Neuronal stem cell (in vitro differentiated cells): ENCODE results near the gene WDR72.

Experiments used
- DNase-seq: peaks from one replicate; pipeline ENCODE4 v3.0.0-alpha.2; 2013; ENCODE audit warnings: low spot score
- H2AFZ ChIP-seq: one replicate; pipeline ENCODE4 v1.6.1; 2013; ENCODE audit warnings: mild to moderate bottlenecking, low read length, inconsistent platforms
- H2AK5ac ChIP-seq: 2 replicates; pipeline ENCODE4 v1.6.1; 2013; ENCODE audit warnings: low read depth, mild to moderate bottlenecking, inconsistent platforms, low read length, moderate library complexity, mixed read lengths
- H2BK120ac ChIP-seq: 2 replicates; pipeline ENCODE4 v1.6.1; 2013; ENCODE audit warnings: low read depth, mild to moderate bottlenecking, inconsistent platforms, low read length, moderate library complexity, mixed read lengths
- H2BK12ac ChIP-seq: one replicate; pipeline ENCODE4 v1.6.1; 2013; ENCODE audit warnings: low read length, inconsistent platforms
- H2BK15ac ChIP-seq: 2 replicates; pipeline ENCODE4 v1.6.1; 2013; ENCODE audit warnings: mild to moderate bottlenecking, low read length, inconsistent platforms, mixed read lengths
- H2BK5ac ChIP-seq: one replicate; pipeline ENCODE4 v1.6.1; 2013; ENCODE audit warnings: inconsistent platforms, mild to moderate bottlenecking, low read length, moderate library complexity
- H3K14ac ChIP-seq: one replicate; pipeline ENCODE4 v1.6.1; 2013; ENCODE audit warnings: low read length, inconsistent platforms
- H3K18ac ChIP-seq: 2 replicates; pipeline ENCODE4 v1.6.1; 2013; ENCODE audit warnings: low read length, inconsistent platforms
- H3K23ac ChIP-seq: 2 replicates; pipeline ENCODE4 v1.6.1; 2013; ENCODE audit warnings: low read depth, mild to moderate bottlenecking, mixed read lengths, low read length, inconsistent platforms; ENCODE audit not compliant: poor library complexity
- H3K27ac ChIP-seq: replicated peaks from 3 replicates; pipeline ENCODE4 v1.5.1; 2013; ENCODE audit warnings: low read length, inconsistent platforms
- H3K27me3 ChIP-seq, 3 experiments: 2 replicates each; pipeline ENCODE4 v1.6.1; 2013; ENCODE audit warnings: low read length in 3 of 3, mild to moderate bottlenecking in 2 of 3, inconsistent platforms in 1 of 3, low read depth in 1 of 3, mixed read lengths in 1 of 3, moderate library complexity in 1 of 3; ENCODE audit not compliant: control insufficient read depth in 3 of 3, insufficient read depth in 3 of 3
- H3K36me3 ChIP-seq, 2 donors: replicated peaks in 1 of 2; 2 replicates each; pipeline ENCODE4 v1.6.1; 2013; ENCODE audit warnings: low read length in 2 of 2; ENCODE audit not compliant: control insufficient read depth in 2 of 2, insufficient read depth in 2 of 2
- H3K4ac ChIP-seq: 2 replicates; pipeline ENCODE4 v1.6.1; 2013; ENCODE audit warnings: inconsistent platforms, mild to moderate bottlenecking, low read length, moderate library complexity
- H3K4me1 ChIP-seq, 2 donors: 1 replicate in 1 of 2; 2 replicates in 1 of 2; pipeline ENCODE4 v1.6.1; 2013; ENCODE audit warnings: low read length in 2 of 2, low read depth in 1 of 2; ENCODE audit not compliant: control insufficient read depth in 2 of 2, insufficient read depth in 1 of 2
- H3K4me2 ChIP-seq: one replicate; pipeline ENCODE4 v1.6.1; 2013; ENCODE audit warnings: mild to moderate bottlenecking, low read length, inconsistent platforms; ENCODE audit not compliant: insufficient read depth, poor library complexity, severe bottlenecking
- H3K4me3 ChIP-seq, 2 donors: 2 replicates each; pipeline ENCODE4 v1.5.1; 2013; ENCODE audit warnings: low read length in 2 of 2, mild to moderate bottlenecking in 2 of 2, inconsistent platforms in 1 of 2, moderate library complexity in 1 of 2
- H3K79me1 ChIP-seq: one replicate; pipeline ENCODE4 v1.6.1; 2013; ENCODE audit warnings: low read depth, mild to moderate bottlenecking, inconsistent platforms, low read length, moderate library complexity
- H3K9ac ChIP-seq: one replicate; pipeline ENCODE4 v1.6.1; 2013; ENCODE audit warnings: mild to moderate bottlenecking, low read depth, low read length, inconsistent platforms; ENCODE audit not compliant: poor library complexity
- H3K9me3 ChIP-seq, 2 donors: replicated peaks in 1 of 2; 2 replicates each; pipeline versions ENCODE3 to v1.6.1; 2013; ENCODE audit warnings: low read length in 2 of 2, mild to moderate bottlenecking in 2 of 2, inconsistent platforms in 1 of 2, low read depth in 1 of 2, mixed read lengths in 1 of 2, moderate library complexity in 1 of 2; ENCODE audit not compliant: control insufficient read depth in 2 of 2, insufficient read depth in 1 of 2
- H4K8ac ChIP-seq: one replicate; pipeline ENCODE4 v1.6.1; 2013; ENCODE audit warnings: low read depth, mild to moderate bottlenecking, inconsistent platforms, low read length, moderate library complexity
- H4K91ac ChIP-seq: one replicate; pipeline ENCODE4 v1.6.1; 2013; ENCODE audit warnings: low read length, low read depth, mild to moderate bottlenecking, inconsistent platforms; ENCODE audit not compliant: poor library complexity
- WGBS, 2 donors: extraction: QIAGEN DNeasy Blood & Tissue Kit; methylation state at CpG; one replicate each; pipeline ENCODE4 v1.1.7; 2013; ENCODE audit warnings: missing lambda C conversion rate in 2 of 2, mixed read lengths in 1 of 2; ENCODE audit not compliant: insufficient read length in 2 of 2, insufficient replicate concordance in 1 of 2; ENCODE audit errors: extremely low coverage in 2 of 2; 5-methylcytosine and 5-hydroxymethylcytosine counted together

The WDR72 gene

DNA sequence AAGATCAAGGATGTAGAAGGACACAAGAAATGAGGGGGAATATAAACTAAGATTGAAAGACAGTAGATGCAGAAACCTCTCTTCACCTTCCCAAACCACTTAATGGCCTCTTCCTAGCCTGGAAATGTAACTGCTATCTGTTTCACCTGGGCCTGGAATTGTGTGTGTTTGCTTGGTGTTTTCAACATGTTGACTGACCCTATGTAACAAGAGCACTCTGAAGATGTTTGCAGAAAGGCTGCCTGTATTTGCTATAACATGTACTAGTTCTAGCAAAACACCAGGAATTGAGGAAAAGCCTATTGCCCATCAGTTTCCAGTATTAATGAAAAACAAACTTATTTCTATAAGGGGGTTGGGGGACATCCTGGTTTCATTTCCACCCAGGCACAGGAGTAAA lies 248.3 kb downstream of the WDR72 start:
- Histone ChIP-seq H2AFZ (no peak overlapping the region), H3K18ac (no peak overlapping the region), H3K4me1 (no peaks in the 10 kb centered on the region), H2BK15ac (no peak overlapping the region), H3K79me1 (no peaks in the 10 kb centered on the region), H3K27ac (no peak overlapping the region), H3K9me3 (no peaks in the 10 kb centered on the region), H2BK12ac (no peak overlapping the region), H3K9ac (no peak overlapping the region), H3K14ac (no peak overlapping the region), H2BK120ac (no peak overlapping the region), H3K36me3 (no peaks in the 10 kb centered on the region), H3K4me2 (no peak overlapping the region), H2BK5ac (no peak overlapping the region), H4K8ac (no peak overlapping the region), H2AK5ac (no peak overlapping the region), H3K23ac (no peak overlapping the region), H3K4ac (no peak overlapping the region), H4K91ac (no peak overlapping the region), H3K4me3 (no peak overlapping the region), H3K27me3 (no peaks in the 10 kb centered on the region)
- DNase-seq: no peak

DNA sequence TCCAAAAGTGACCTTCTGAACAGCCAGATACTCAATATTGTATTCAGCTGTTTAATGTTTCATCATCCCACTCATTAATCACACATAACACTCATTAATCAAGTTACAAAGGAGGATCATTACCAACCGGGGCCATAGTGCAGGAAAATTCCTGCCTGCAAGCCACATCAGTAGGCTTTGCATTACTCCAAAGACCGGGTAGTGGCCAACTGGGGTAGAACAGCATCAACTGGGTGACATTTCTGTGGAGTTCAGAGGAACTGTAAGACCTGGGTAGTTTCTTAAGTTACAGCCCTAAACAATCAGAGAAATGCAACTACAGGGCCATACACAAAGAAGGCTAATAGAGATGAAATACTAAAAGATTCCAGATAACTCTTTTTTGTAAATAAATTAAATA lies 253.1 kb downstream of the WDR72 start:
- no peak overlapping the region for H3K27ac ChIP-seq
- H2BK120ac ChIP-seq: no peak overlapping the region
- no peak overlapping the region for H3K4ac ChIP-seq
- no peak overlapping the region for H3K4me2 ChIP-seq
- WGBS, 2 donors: no CpG with 5 or more reads among the region's 2 CpGs
- H4K8ac ChIP-seq: no peak overlapping the region
- no peak overlapping the region for H3K4me3 ChIP-seq
- no peak overlapping the region for H3K9ac ChIP-seq
- no peaks in the 10 kb centered on the region for H3K4me1 ChIP-seq
- H3K27me3 ChIP-seq: no peaks in the 10 kb centered on the region
- H2BK5ac ChIP-seq: no peak overlapping the region
- H2BK12ac ChIP-seq: no peak overlapping the region
- no peak overlapping the region for H3K23ac ChIP-seq
- H2BK15ac ChIP-seq: no peak overlapping the region
- H3K79me1 ChIP-seq: no peaks in the 10 kb centered on the region
- H2AFZ ChIP-seq: no peak overlapping the region
- no peak overlapping the region for H4K91ac ChIP-seq
- no peak for DNase-seq
- H2AK5ac ChIP-seq: no peak overlapping the region
- H3K9me3 ChIP-seq: no peaks in the 10 kb centered on the region
- H3K36me3 ChIP-seq: no peaks in the 10 kb centered on the region
- H3K18ac ChIP-seq: no peak overlapping the region
- no peak overlapping the region for H3K14ac ChIP-seq

DNA sequence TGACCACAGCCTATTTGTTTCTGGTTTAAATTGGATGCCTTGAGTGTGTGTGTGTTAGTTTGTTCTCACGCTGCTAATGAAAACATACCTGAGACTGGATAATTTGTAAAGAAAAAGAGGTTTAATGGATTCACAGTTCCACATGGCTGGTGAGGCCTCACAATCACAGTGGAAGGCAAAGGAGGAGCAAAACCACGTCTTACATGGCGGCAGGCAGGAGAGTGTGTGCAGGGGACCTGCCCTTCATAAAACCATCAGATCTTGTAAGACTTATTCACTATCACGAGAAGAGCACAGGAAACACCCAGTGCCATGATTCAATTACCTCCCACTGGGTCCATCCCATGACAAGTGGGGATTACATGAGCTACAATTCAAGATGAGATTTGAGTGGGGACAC lies 260.5 kb downstream of the WDR72 start:
- Histone ChIP-seq H3K14ac (no peak overlapping the region), H3K9ac (no peak overlapping the region), H3K23ac (no peak overlapping the region), H3K27me3 (no peaks in the 10 kb centered on the region), H3K4me1 (no peaks in the 10 kb centered on the region), H2AK5ac (no peak overlapping the region), H2BK5ac (no peak overlapping the region), H2AFZ (no peak overlapping the region), H3K4ac (no peak overlapping the region), H3K18ac (no peak overlapping the region), H4K8ac (no peak overlapping the region), H2BK12ac (no peak overlapping the region), H3K27ac (no peak overlapping the region), H3K4me3 (no peak overlapping the region), H2BK120ac (no peak overlapping the region), H2BK15ac (no peak overlapping the region), H3K4me2 (no peak overlapping the region), H4K91ac (no peak overlapping the region), H3K36me3 (no peaks in the 10 kb centered on the region), H3K79me1 (no peaks in the 10 kb centered on the region), H3K9me3 (no peaks in the 10 kb centered on the region)
- no peak for DNase-seq
- WGBS, 2 donors: no CpG with 5 or more reads among the region's 4 CpGs

DNA sequence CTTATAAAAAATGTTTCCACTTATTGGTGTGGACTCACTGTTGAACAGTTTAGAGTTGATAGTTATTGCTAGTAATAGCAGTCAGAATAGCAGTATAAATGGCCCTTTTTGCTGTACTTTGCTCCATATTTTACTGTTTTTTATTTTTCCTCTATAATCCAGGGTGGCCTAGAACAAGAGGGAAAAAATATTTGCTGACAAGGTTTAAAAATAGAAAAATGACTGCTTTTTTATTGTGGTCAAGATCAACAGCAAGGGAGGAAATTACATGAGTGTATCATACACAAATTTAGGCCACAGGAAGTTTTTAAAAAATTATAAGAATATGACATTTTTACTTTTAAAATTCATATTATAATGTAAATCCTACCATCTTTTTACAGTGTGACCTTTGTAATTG lies 269.1 kb downstream of the WDR72 start:
- Histone ChIP-seq H2BK120ac (no peak overlapping the region), H3K9ac (no peak overlapping the region), H4K91ac (no peak overlapping the region), H2AK5ac (no peak overlapping the region), H3K9me3 (no peaks in the 10 kb centered on the region), H3K36me3 (no peaks in the 10 kb centered on the region), H4K8ac (no peak overlapping the region), H3K4ac (no peak overlapping the region), H3K14ac (no peak overlapping the region), H3K4me3 (no peak overlapping the region), H2AFZ (no peak overlapping the region), H3K18ac (no peak overlapping the region), H3K27me3 (no peaks in the 10 kb centered on the region), H3K23ac (no peak overlapping the region), H3K79me1 (no peaks in the 10 kb centered on the region), H3K4me2 (no peak overlapping the region), H3K4me1 (peaks cover 0 to 6% of the 10 kb centered on the region in 2 donors), H3K27ac (no peak overlapping the region), H2BK12ac (no peak overlapping the region), H2BK15ac (no peak overlapping the region), H2BK5ac (no peak overlapping the region)
- no peak for DNase-seq
